HepG2 (cell line): ENCODE data around the gene SEC62. TPM values are rescaled to one million over a fixed set of nuclear protein-coding genes. Genes with fewer than 3 reads are reported as not detected.
A peak's percentile ranks its signal among the peaks of the same experiment; 100 is the strongest.

ENCODE experiments used
- CBX5 ChIP-seq: sonication (generic); formaldehyde crosslinking; IDR thresholded peaks from 2 replicates; pipeline ENCODE4 v1.4.0; 2020; ENCODE audit warnings: missing genetic modification reagents, borderline replicate concordance
- CEBPG ChIP-seq: IDR thresholded peaks from 2 replicates; pipeline ENCODE4 v1.6.1; 2016
- CENPX ChIP-seq: sonication (generic); formaldehyde crosslinking; IDR thresholded peaks from 2 replicates; pipeline ENCODE4 v1.9.0; 2021; ENCODE audit warnings: mild to moderate bottlenecking, missing genetic modification reagents, moderate library complexity
- HMG20A ChIP-seq: IDR thresholded peaks from 2 replicates; pipeline ENCODE4 v1.6.1; 2016; ENCODE audit warnings: borderline replicate concordance
- ISX ChIP-seq: sonication (generic); formaldehyde crosslinking; conservative IDR thresholded peaks from 2 replicates; pipeline ENCODE4 v1.5.0; 2020; ENCODE audit warnings: missing genetic modification reagents
- KLF6 ChIP-seq: IDR thresholded peaks from 2 replicates; pipeline ENCODE4 v1.8.0; 2016; ENCODE audit warnings: missing biosample characterization, missing genetic modification reagents
- MAZ ChIP-seq, 2 experiments: sonication (generic) in 1 of 2; formaldehyde crosslinking in 1 of 2; IDR thresholded peaks; 2 replicates each; pipeline versions ENCODE4 v1.5.0 to v1.6.1; 2012 to 2020; ENCODE audit warnings: low read depth in 2 of 2, mild to moderate bottlenecking in 2 of 2, borderline replicate concordance in 1 of 2, improper control_type of control experiment in 1 of 2, low read length in 1 of 2, missing genetic modification reagents in 1 of 2, moderate library complexity in 1 of 2
- MIER2 ChIP-seq: IDR thresholded peaks from 2 replicates; pipeline ENCODE4 v1.6.1; 2016; ENCODE audit warnings: missing biosample characterization, missing genetic modification reagents
- NFIB ChIP-seq: sonication (generic); formaldehyde crosslinking; IDR thresholded peaks from 2 replicates; pipeline ENCODE4 v1.9.0; 2021; ENCODE audit warnings: missing genetic modification reagents, mild to moderate bottlenecking, borderline replicate concordance
- PCBP2 ChIP-seq: fragments of 200-400 bp; formaldehyde crosslinking; optimal IDR thresholded peaks from 2 replicates; pipeline ENCODE3; 2018; ENCODE audit warnings: low read length, low read depth; ENCODE audit not compliant: poor library complexity, severe bottlenecking
- PHF5A ChIP-seq: IDR thresholded peaks from one replicate; pipeline ENCODE4 v1.6.1; 2018; ENCODE audit warnings: low read depth, missing genetic modification reagents; ENCODE audit not compliant: unreplicated experiment
- POLR2A ChIP-seq, 2 experiments: IDR thresholded peaks; 2 replicates each; pipeline ENCODE4 v1.6.1; 2011; ENCODE audit warnings: low read depth in 2 of 2, low read length in 2 of 2, mild to moderate bottlenecking in 1 of 2, moderate library complexity in 1 of 2; ENCODE audit not compliant: insufficient read depth in 1 of 2
- RBAK ChIP-seq: sonication (generic); formaldehyde crosslinking; IDR thresholded peaks from 2 replicates; pipeline ENCODE4 v1.5.1; 2020; ENCODE audit warnings: mild to moderate bottlenecking, missing genetic modification reagents
- SUZ12 ChIP-seq: fragments of 150-350 bp; IDR thresholded peaks from 2 replicates; pipeline ENCODE4 v1.6.1; 2014; ENCODE audit warnings: low read depth, low read length
- ZBTB38 ChIP-seq: sonication (generic); formaldehyde crosslinking; IDR thresholded peaks from 2 replicates; pipeline ENCODE4 v1.5.1; 2020; ENCODE audit warnings: mild to moderate bottlenecking, missing genetic modification reagents
- ZC3H13 ChIP-seq: sonication (generic); formaldehyde crosslinking; IDR thresholded peaks from 2 replicates; pipeline ENCODE4 v1.8.1; 2023; ENCODE audit warnings: mild to moderate bottlenecking, missing genetic modification reagents, moderate library complexity
- ZMYM4 ChIP-seq: sonication (generic); formaldehyde crosslinking; IDR thresholded peaks from 2 replicates; pipeline ENCODE4 v1.8.1; 2023; ENCODE audit warnings: mild to moderate bottlenecking, missing genetic modification reagents
- ZNF12 ChIP-seq: sonication (generic); formaldehyde crosslinking; IDR thresholded peaks from 2 replicates; pipeline ENCODE4 v1.5.0; 2020; ENCODE audit warnings: missing genetic modification reagents
- ZNF282 ChIP-seq: fragments of 450-650 bp; IDR thresholded peaks from 2 replicates; pipeline ENCODE4 v1.6.1; 2018; ENCODE audit not compliant: partially characterized antibody
- ZNF720 ChIP-seq: sonication (generic); formaldehyde crosslinking; IDR thresholded peaks from 2 replicates; pipeline ENCODE4 v1.4.0; 2020; ENCODE audit warnings: missing genetic modification reagents
- ZNF766 ChIP-seq: sonication (generic); formaldehyde crosslinking; IDR thresholded peaks from 2 replicates; pipeline ENCODE4 v1.5.0; 2020; ENCODE audit warnings: missing genetic modification reagents, borderline replicate concordance
- polyA plus RNA-seq, 8 experiments: library from polyadenylated mRNA; depleted of rRNA in 3 of 8; stranded (reverse) in 7 of 8; unstranded in 1 of 8; fragments of >200 nt; fragmentation: Illumina TruSeq in 4 of 8; extraction: Trizol in 4 of 8; gene quantifications; 2 replicates each; pipeline versions ENCODE4 v1.2.1 to v1.2.3, GENCODE V29; 2011 to 2016; ENCODE audit warnings: low read depth in 4 of 8, missing spikeins in 1 of 8, mixed read lengths in 1 of 8; ENCODE audit not compliant: insufficient read depth in 1 of 8
- total RNA-seq, 5 experiments: library from RNA; depleted of rRNA; stranded (reverse); fragments of >200 nt; fragmentation: Illumina TruSeq; extraction: Trizol; gene quantifications; 2 replicates each; pipeline ENCODE4 v1.2.3, GENCODE V29; 2016; ENCODE audit warnings: low read depth in 1 of 5
- TF ChIP-seq, protein P1 (sequence below): sonication (generic); formaldehyde crosslinking; IDR thresholded peaks from 2 replicates; pipeline ENCODE4 v1.8.1; 2022; ENCODE audit warnings: low read depth, mild to moderate bottlenecking, missing genetic modification reagents
- TF ChIP-seq, protein P2 (sequence below): sonication (generic); formaldehyde crosslinking; IDR thresholded peaks from 2 replicates; pipeline ENCODE4 v1.8.0; 2022; ENCODE audit warnings: missing genetic modification reagents, low read depth, mild to moderate bottlenecking, borderline replicate concordance
- TF ChIP-seq, protein P3 (sequence below): sonication (generic); formaldehyde crosslinking; IDR thresholded peaks from 2 replicates; pipeline ENCODE4 v1.8.1; 2023; ENCODE audit warnings: missing genetic modification reagents, mild to moderate bottlenecking, borderline replicate concordance
- TF ChIP-seq, protein P4 (sequence below): IDR thresholded peaks from 2 replicates; pipeline ENCODE4 v1.6.1; 2016; ENCODE audit warnings: missing compliant biosample characterization, missing genetic modification reagents, borderline replicate concordance
- TF ChIP-seq, protein P5 (sequence below): sonication (generic); formaldehyde crosslinking; IDR thresholded peaks from 2 replicates; pipeline ENCODE4 v1.8.1; 2023; ENCODE audit warnings: mild to moderate bottlenecking, inconsistent platforms, moderate library complexity, missing genetic modification reagents, borderline replicate concordance

The SEC62 gene
- total and polyA plus RNA-seq, 2 of the 13 experiments (the other 11 are each of a cell fraction or from before 2014, with no cell fraction given) = 54.0 to 68.7 TPM

DNA sequence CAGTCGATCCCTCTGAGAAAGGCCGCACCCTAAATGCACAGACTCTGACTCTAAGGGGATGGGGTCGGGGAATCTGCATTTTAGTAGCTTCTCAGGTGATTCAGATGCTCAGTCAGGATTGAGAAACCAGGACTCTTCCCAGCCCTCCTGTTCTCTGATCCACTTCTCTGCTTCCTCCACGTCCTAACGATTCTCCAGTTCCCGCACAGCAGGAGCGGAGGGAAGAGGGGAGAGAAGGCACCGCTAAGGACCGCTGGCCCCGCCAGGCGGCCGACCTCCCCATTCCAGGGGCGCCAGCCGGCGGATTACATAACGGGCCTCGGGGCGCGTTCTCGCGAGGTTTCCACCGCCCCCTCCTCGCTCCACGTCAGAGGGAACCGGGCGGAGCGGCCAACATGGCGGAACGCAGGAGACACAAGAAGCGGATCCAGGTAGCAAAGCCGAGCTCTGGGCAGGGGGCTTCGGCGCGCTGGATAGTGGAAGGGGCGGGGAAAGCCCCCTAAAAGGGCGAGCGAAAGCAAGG is at the start of gene SEC62 (continued):
- TF ChIP-seq ZNF766 (CRISPR knock-in tag) (0 out of 2 replicates have a peak, but pooled peaks have one; percentile 31), ZNF282 (no peak), PCBP2 (no peak), SUZ12 (no peak), MIER2 (CRISPR knock-in tag) (no peak), KLF6 (CRISPR knock-in tag) (peak; percentile 63), RBAK (CRISPR knock-in tag) (no peak), CENPX (no peak), CEBPG (peak; percentile 88), ZBTB38 (CRISPR knock-in tag) (0 out of 2 replicates have a peak, but pooled peaks have one; percentile 67), POLR2A (IDR thresholded peaks at IDR 0.05; ENCODE audit: insufficient read depth in 1 of 2, low read depth in 2 of 2, low read length in 2 of 2) (peak; percentile 72 to 85), ZNF720 (no peak), MAZ (IDR thresholded peaks at IDR 0.05; ENCODE audit: borderline replicate concordance, low read depth, low read length) (peak; percentile 94), MAZ (CRISPR knock-in tag; IDR thresholded peaks at IDR 0.05; ENCODE audit: low read depth) (peak; percentile 79), PHF5A (CRISPR knock-in tag) (peak; percentile 41), HMG20A (CRISPR knock-in tag) (no peak; the same call in 1 of the 2 replicates), ISX (no peak; the same call in 1 of the 2 replicates), ZC3H13 (CRISPR knock-in tag) (0 out of 2 replicates have a peak, but pooled peaks have one; percentile 41), ZMYM4 (CRISPR knock-in tag) (peak; percentile 98), ZNF12 (CRISPR knock-in tag) (no peak), NFIB (CRISPR knock-in tag) (no peak), CBX5 (CRISPR knock-in tag) (peak; percentile 73; the same call in 1 of the 2 replicates)
- TF ChIP-seq, protein P1, sequence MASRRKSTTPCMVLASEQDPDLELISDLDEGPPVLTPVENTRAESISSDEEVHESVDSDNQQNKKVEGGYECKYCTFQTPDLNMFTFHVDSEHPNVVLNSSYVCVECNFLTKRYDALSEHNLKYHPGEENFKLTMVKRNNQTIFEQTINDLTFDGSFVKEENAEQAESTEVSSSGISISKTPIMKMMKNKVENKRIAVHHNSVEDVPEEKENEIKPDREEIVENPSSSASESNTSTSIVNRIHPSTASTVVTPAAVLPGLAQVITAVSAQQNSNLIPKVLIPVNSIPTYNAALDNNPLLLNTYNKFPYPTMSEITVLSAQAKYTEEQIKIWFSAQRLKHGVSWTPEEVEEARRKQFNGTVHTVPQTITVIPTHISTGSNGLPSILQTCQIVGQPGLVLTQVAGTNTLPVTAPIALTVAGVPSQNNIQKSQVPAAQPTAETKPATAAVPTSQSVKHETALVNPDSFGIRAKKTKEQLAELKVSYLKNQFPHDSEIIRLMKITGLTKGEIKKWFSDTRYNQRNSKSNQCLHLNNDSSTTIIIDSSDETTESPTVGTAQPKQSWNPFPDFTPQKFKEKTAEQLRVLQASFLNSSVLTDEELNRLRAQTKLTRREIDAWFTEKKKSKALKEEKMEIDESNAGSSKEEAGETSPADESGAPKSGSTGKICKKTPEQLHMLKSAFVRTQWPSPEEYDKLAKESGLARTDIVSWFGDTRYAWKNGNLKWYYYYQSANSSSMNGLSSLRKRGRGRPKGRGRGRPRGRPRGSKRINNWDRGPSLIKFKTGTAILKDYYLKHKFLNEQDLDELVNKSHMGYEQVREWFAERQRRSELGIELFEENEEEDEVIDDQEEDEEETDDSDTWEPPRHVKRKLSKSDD (CRISPR knock-in tag) = 0 out of 2 replicates have a peak, but pooled peaks have one; percentile 78
- TF ChIP-seq, protein P2, sequence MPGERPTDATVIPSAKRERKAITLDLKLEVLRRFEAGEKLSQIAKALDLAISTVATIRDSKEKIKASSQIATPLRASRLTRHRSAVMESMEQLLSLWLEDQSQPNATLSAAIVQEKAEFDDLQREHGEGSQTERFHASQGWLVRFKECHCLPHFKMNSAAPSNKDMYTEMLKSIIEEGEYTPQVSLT (CRISPR knock-in tag) = no peak
- TF ChIP-seq, protein P3, sequence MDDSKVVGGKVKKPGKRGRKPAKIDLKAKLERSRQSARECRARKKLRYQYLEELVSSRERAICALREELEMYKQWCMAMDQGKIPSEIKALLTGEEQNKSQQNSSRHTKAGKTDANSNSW (CRISPR knock-in tag) = no peak; the same call in 1 of the 2 replicates
- TF ChIP-seq, protein P4, sequence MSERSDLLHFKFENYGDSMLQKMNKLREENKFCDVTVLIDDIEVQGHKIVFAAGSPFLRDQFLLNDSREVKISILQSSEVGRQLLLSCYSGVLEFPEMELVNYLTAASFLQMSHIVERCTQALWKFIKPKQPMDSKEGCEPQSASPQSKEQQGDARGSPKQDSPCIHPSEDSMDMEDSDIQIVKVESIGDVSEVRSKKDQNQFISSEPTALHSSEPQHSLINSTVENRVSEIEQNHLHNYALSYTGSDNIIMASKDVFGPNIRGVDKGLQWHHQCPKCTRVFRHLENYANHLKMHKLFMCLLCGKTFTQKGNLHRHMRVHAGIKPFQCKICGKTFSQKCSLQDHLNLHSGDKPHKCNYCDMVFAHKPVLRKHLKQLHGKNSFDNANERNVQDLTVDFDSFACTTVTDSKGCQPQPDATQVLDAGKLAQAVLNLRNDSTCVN = peak; percentile 66; the same call in 1 of the 2 replicates
- TF ChIP-seq, protein P5, sequence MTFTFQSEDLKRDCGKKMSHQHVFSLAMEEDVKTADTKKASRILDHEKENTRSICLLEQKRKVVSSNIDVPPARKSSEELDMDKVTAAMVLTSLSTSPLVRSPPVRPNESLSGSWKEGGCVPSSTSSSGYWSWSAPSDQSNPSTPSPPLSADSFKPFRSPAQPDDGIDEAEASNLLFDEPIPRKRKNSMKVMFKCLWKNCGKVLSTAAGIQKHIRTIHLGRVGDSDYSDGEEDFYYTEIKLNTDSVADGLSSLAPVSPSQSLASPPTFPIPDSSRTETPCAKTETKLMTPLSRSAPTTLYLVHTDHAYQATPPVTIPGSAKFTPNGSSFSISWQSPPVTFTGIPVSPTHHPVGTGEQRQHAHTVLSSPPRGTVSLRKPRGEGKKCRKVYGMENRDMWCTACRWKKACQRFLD = no peak
